ENCODE data around the gene CLEC7A. TPM values are rescaled to one million over a fixed set of nuclear protein-coding genes. Genes with fewer than 3 reads are reported as not detected.

CLEC7A gene
- polyA plus RNA-seq, 1 donor from 2014 or later: not detected

- no peak overlapping the region for H3K4me3 ChIP-seq (ENCODE audit: low read length)
- no peak overlapping the region for H3K9ac ChIP-seq (ENCODE audit: low read length)
- no peaks in the 10 kb centered on the region for H3F3A ChIP-seq (ENCODE audit: insufficient read depth, low read length, poor library complexity, severe bottlenecking)
- no peak overlapping the region for H2AFZ ChIP-seq (ENCODE audit: low read depth, low read length)
- peaks cover 2% of the 10 kb centered on the region for H3K9me3 ChIP-seq (ENCODE audit: low read length)
- TF ChIP-seq REST (IDR thresholded peaks at IDR 0.05; ENCODE audit: borderline replicate concordance) (no peak), EZH2 (IDR thresholded peaks at IDR 0.05; ENCODE audit: borderline replicate concordance, insufficient read depth, low read length, poor library complexity, severe bottlenecking) (no peak), SMC3 (conservative IDR thresholded peaks at IDR 0.05; ENCODE audit: poor library complexity) (no peak), CTCF (IDR thresholded peaks at IDR 0.05; ENCODE audit: poor library complexity, severe bottlenecking) (no peak), MXI1 (conservative IDR thresholded peaks at IDR 0.05; ENCODE audit: poor library complexity, severe bottlenecking) (no peak), EP300 (conservative IDR thresholded peaks at IDR 0.05; ENCODE audit: poor library complexity, severe bottlenecking) (no peak), TAF1 (IDR thresholded peaks at IDR 0.05; ENCODE audit: low read depth) (no peak), POLR2AphosphoS5 (IDR thresholded peaks at IDR 0.05) (no peak), RAD21 (conservative IDR thresholded peaks at IDR 0.05) (no peak)
- H3K27me3 ChIP-seq (ENCODE audit: insufficient read depth, low read depth, low read length): no peaks in the 10 kb centered on the region
- H3K27ac ChIP-seq (ENCODE audit: low read length): no peak overlapping the region
- H3K36me3 ChIP-seq (ENCODE audit: insufficient read depth, low read length): no peaks in the 10 kb centered on the region
- no peaks in the 10 kb centered on the region for H3K79me2 ChIP-seq (replicated peaks; ENCODE audit: insufficient read depth, low read length)
- H4K20me1 ChIP-seq (ENCODE audit: insufficient read depth): no peaks in the 10 kb centered on the region
- no peak overlapping the region for H3K4me2 ChIP-seq (ENCODE audit: low read length)
- no peaks in the 10 kb centered on the region for H3K9me2 ChIP-seq (ENCODE audit: insufficient read depth, low read length)
Observed at GRCh38 chr12:10147714-10148403, 17.9 kb upstream of the CLEC7A start.

DNA sequence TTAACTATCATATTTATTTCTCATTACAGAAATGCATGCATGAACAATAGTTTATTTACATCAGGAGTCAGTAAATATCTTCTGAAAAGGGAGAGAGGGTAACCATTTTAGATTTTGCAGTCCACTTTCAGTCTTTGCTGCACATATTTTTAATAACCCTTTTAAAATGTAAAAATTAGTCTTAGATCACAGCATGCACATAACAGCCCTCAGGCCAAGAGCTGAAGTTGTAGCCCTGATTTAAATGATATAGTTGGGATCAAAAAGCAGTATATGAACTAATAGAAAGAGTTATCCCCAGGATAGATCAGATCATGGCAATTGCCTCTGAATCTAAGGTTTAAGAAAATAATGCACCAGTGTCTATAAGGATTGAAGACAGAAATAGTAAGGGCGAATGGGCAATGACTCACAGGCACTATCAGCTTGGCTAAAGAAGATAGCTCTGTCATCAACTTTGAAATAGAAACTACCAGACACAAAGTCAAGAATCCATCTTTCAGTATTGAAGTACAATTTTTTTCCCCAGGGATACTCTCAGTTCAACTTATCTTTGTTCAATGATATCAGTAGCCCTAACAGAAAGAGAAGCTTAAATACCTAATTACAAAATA lies 13.1 kb upstream of the CLEC7A start:
- H3K27ac ChIP-seq (ENCODE audit: low read length): no peak overlapping the region
- no peak overlapping the region for H3K4me3 ChIP-seq (ENCODE audit: low read length)
- H3K36me3 ChIP-seq (ENCODE audit: insufficient read depth, low read length): no peaks in the 10 kb centered on the region
- no peak overlapping the region for H2AFZ ChIP-seq (ENCODE audit: low read depth, low read length)
- H3K4me2 ChIP-seq (ENCODE audit: low read length): no peak overlapping the region
- no peak overlapping the region for H3K9ac ChIP-seq (ENCODE audit: low read length)
- no peaks in the 10 kb centered on the region for H3K9me2 ChIP-seq (ENCODE audit: insufficient read depth, low read length)
- H3F3A ChIP-seq (ENCODE audit: insufficient read depth, low read length, poor library complexity, severe bottlenecking): no peaks in the 10 kb centered on the region
- no peaks in the 10 kb centered on the region for H3K79me2 ChIP-seq (replicated peaks; ENCODE audit: insufficient read depth, low read length)
- no peaks in the 10 kb centered on the region for H4K20me1 ChIP-seq (ENCODE audit: insufficient read depth)
- no peaks in the 10 kb centered on the region for H3K27me3 ChIP-seq (ENCODE audit: insufficient read depth, low read depth, low read length)
- TF ChIP-seq SMC3 (conservative IDR thresholded peaks at IDR 0.05; ENCODE audit: poor library complexity) (no peak), TAF1 (IDR thresholded peaks at IDR 0.05; ENCODE audit: low read depth) (no peak), EZH2 (IDR thresholded peaks at IDR 0.05; ENCODE audit: borderline replicate concordance, insufficient read depth, low read length, poor library complexity, severe bottlenecking) (no peak), RAD21 (conservative IDR thresholded peaks at IDR 0.05) (no peak), POLR2AphosphoS5 (IDR thresholded peaks at IDR 0.05) (no peak), MXI1 (conservative IDR thresholded peaks at IDR 0.05; ENCODE audit: poor library complexity, severe bottlenecking) (no peak), EP300 (conservative IDR thresholded peaks at IDR 0.05; ENCODE audit: poor library complexity, severe bottlenecking) (no peak), CTCF (IDR thresholded peaks at IDR 0.05; ENCODE audit: poor library complexity, severe bottlenecking) (no peak), REST (IDR thresholded peaks at IDR 0.05; ENCODE audit: borderline replicate concordance) (no peak)
- peaks cover 2% of the 10 kb centered on the region for H3K9me3 ChIP-seq (ENCODE audit: low read length)

Data from neural cell (in vitro differentiated cells).